ENCODE data around the gene TRPV6.

The TRPV6 gene

DNA sequence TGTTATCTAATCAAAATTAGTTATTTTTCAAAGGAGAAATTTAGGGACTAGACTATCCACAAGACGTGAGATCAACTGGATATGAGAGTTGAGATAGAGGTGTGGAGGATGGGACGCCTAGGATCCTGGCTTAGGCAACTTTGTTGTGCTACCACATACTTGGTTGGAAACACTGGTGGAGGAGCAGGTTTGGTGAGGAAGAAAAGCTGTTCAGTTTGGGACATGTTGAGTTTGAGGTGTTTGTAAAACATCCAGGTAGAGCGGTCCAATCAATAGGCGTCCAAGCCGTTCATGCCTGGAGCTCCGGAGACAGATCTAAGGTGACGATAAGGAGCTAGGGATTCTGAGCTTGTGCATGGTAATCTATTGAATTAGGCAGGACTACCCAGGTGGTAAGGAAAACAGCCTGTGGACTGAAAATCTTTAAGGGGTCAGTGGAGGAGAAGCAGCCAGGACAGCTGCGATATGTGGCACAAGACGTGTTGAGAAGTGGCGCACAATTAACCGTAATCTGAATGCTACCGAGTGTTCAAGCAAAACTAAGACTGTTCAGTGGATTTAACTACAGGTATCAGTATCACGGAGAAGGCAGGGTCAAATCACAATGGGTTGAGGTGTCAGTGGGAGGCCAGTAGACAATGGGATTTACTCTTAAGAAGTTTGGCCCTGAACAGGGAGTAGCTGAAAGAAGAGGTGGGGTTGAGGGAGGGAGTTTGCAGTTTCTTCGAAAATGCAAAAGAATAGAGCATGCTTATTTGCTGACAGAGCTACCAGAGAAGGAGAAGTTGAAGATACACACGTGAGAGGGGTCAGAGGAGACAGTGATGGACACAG is 16.1 kb upstream of the TRPV6 start:
- no peak overlapping the region for H3K4me3 ChIP-seq (ENCODE audit: low read depth, low read length)
- TF ChIP-seq, protein P1, sequence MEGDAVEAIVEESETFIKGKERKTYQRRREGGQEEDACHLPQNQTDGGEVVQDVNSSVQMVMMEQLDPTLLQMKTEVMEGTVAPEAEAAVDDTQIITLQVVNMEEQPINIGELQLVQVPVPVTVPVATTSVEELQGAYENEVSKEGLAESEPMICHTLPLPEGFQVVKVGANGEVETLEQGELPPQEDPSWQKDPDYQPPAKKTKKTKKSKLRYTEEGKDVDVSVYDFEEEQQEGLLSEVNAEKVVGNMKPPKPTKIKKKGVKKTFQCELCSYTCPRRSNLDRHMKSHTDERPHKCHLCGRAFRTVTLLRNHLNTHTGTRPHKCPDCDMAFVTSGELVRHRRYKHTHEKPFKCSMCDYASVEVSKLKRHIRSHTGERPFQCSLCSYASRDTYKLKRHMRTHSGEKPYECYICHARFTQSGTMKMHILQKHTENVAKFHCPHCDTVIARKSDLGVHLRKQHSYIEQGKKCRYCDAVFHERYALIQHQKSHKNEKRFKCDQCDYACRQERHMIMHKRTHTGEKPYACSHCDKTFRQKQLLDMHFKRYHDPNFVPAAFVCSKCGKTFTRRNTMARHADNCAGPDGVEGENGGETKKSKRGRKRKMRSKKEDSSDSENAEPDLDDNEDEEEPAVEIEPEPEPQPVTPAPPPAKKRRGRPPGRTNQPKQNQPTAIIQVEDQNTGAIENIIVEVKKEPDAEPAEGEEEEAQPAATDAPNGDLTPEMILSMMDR (IDR thresholded peaks at IDR 0.05; ENCODE audit: low read depth, low read length) = no peak
- DNase-seq (ENCODE audit: low read depth, low spot score) = no peak
- in situ Hi-C loops (cut with HindIII; ENCODE audit: low sequenced_read_pairs) = no loop called here

DNA sequence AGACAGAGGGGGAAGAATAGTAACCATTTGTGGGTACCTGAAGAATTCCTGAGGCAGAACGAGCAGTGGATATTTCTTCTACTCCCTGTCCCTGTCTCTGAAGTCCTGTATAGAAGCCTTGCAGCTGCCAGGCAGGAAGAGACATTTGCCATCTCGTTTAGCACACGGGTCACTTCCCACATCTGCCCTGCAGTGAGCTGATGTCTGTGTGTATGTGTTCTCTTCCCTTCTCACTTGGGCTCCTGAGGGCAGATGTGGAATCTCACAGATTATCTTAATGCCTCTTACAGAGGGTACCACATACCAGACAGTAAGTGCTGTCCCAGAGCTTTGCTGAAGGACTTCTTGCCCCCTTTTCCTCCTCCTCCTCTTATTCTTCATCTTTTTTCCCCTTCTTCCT is 14.1 kb upstream of the TRPV6 start:
- DNase-seq (ENCODE audit: low read depth, low spot score) = no peak
- H3K4me3 ChIP-seq (ENCODE audit: low read depth, low read length) = no peak overlapping the region
- TF ChIP-seq, protein P1 (IDR thresholded peaks at IDR 0.05; ENCODE audit: low read depth, low read length) = no peak
- in situ Hi-C loops (cut with HindIII; ENCODE audit: low sequenced_read_pairs) = no loop called here

DNA sequence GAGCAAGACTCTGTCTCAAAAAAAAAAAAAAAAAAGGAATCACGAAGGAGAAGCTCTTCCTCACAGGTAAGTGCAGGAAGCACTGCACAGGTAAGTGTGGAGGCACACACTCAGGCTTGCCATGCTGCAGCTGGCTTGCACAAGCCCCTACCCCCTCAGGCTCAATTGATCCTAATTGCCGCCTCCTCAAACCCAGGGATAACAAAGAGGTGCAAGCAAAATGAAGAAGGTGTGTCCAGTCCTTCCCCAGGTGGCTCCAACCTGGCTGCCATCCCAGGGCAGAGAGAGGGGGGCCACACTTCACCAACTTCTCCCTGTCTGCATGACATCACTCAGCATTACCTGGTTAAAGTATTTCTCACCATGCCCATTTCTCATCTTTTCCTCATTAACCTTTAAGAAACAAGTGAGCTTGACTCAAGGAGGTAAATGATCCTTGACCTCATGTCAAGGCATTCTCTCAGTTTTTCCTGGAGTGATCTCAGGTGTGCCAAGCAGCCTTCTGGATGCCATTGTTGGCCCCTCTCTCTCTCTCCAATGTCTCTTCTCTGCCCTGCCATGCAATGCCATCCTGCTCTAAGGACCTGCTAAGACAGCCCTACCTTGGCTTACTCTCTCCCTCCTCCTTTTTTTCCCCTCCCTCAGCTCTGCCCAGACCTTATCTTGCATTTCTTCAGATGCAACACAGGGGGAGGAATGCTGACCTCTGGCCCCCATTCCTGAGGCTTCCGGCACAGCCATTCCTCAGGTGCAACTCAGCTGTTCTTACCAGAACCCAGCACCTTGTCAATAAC is 13.0 kb upstream of the TRPV6 start:
- in situ Hi-C loops (cut with HindIII; ENCODE audit: low sequenced_read_pairs) = no loop called here
- TF ChIP-seq, protein P1 (IDR thresholded peaks at IDR 0.05; ENCODE audit: low read depth, low read length) = no peak
- no peak for DNase-seq (ENCODE audit: low read depth, low spot score)
- no peak overlapping the region for H3K4me3 ChIP-seq (ENCODE audit: low read depth, low read length)

DNA sequence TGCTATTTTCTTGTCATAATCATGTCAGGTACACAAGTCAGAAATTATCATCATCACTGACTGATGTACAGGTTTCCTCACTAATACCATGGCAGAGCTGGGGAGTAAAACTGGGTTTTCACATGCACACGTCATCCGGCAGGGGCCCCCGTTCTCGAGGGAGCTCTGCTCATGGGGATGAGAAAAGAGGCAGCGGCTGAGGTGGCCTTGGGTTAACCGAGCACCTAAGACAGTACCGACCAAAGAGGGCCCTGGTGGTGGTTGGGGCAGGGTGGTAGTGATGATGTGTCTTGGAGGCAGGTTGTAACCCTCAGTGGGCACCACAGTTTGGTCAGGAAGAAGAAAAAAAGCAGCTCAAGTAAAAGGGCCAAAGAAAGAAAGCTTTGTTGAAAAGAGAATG is 12.1 kb upstream of the TRPV6 start:
- in situ Hi-C loops (cut with HindIII; ENCODE audit: low sequenced_read_pairs) = no loop called here
- no peak overlapping the region for H3K4me3 ChIP-seq (ENCODE audit: low read depth, low read length)

DNA sequence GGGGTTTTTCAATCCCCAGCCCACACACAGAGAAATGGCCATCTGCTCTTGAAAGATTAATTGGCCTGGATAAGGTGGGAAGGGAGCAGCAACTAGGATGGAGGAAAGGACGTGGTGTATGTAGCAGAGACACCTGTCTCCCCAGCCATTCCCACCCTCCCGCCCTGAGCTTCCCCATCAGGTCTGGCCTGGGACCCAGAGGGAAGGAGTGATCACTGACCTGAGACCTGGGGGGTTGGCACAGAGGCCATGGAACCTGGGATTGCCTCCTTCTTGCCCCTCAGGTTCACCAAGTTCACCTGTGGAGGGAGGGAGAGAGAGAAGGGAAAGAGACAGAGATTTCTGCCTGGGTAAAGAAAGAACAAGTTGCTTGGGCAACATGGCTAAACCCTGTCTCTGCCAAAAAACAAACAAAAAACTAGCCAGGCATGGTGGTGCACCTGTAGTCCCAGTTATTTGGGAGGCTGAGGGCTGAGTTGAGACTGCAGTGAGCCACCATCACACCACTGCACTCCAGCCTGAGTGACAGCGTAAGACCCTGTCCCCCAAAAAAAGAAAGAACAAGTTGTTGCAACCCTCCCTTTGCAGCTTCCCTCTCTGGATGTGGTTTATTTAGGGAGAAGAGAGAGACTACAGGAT is 11.3 kb upstream of the TRPV6 start:
- in situ Hi-C loops (cut with HindIII; ENCODE audit: low sequenced_read_pairs) = no loop called here
- no peak overlapping the region for H3K4me3 ChIP-seq (ENCODE audit: low read depth, low read length)
- DNase-seq (ENCODE audit: low read depth, low spot score) = no peak
- TF ChIP-seq, protein P1 (IDR thresholded peaks at IDR 0.05; ENCODE audit: low read depth, low read length) = no peak

More for the DNA sequence above, 12.1 kb upstream of the TRPV6 start:
- TF ChIP-seq, protein P1 (IDR thresholded peaks at IDR 0.05; ENCODE audit: low read depth, low read length) = no peak
- DNase-seq (ENCODE audit: low read depth, low spot score) = no peak

DNA sequence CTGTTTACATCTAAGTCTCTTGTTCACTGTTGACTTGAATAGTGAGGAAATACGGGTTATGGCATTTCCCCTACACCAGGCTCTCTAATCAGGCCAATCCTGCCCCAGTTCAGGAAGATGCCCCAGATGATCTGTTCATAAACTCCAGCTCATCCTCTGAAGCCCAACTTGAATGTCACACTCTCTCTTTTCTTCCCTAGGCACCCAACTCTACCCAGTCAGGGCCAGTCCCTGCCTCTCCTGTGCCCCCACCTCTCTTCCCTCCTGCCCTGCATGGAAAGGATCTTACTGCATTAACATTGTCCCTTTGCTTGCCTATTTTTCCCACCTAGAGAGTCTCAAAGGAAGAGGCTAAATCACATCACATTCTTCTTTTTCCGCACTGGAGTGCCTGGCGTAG is 10.6 kb upstream of the TRPV6 start:
- no peak for DNase-seq (ENCODE audit: low read depth, low spot score)
- no peak overlapping the region for H3K4me3 ChIP-seq (ENCODE audit: low read depth, low read length)
- in situ Hi-C loops (cut with HindIII; ENCODE audit: low sequenced_read_pairs) = no loop called here
- TF ChIP-seq, protein P1 (IDR thresholded peaks at IDR 0.05; ENCODE audit: low read depth, low read length) = no peak

Data from astrocyte of the spinal cord (primary cell).